GM18870 (cell line): ENCODE measurements around the gene PSIP1.
"Not testable (repeated sequence)": the region's sequence is repeated elsewhere in the genome, so short reads cannot be mapped to it uniquely, and the experiment has no call there.

ENCODE experiments used
- ATAC-seq: cut with Tn5 transposase; IDR thresholded peaks from one replicate; pipeline ENCODE4 v1.9.1; 2021; ENCODE audit warnings: moderate library complexity; ENCODE audit not compliant: unreplicated experiment

PSIP1 gene

GRCh38 chr9:15438891-15439290 lies 71.9 kb downstream of the PSIP1 start:
- ATAC-seq, result no peak

DNA sequence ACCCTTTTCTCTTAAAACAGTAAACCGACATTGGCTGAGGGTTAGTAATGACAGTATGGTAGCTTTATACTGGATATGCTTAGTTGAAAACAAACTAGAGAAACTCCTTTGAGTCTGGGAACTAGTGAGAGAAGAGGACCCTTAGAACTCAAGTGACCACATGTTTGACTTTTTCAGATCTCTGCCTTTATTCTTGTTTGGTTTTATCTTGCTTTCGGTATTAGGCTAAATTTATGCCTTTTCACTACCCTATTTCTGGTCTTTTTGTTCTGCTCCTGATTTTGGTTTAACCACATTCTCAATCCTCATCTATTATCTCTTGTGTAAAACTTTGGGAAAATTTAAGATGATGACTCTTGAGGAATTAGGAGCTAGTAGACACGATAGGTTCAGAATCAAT lies 77.1 kb downstream of the PSIP1 start:
- ATAC-seq, result peak; percentile 69

DNA sequence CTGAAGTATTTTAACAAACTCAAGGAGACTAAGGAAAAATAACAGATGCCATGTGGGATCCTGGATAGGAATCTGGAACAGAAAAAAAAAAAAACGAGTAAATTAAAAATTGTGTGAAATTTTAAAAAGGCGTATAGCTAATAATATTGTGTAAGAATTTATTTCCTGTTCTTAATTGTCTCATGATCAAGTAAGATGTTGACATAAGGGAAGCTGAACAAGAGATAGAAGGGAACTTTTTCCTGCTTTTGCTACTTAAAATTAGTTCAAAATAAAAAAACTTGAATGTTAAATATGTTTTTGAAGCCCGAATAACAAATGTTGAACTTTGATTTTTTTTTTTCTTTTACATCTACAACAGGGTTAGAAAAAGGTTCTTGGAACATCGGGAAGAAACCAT lies 77.6 kb downstream of the PSIP1 start:
- no peak for ATAC-seq

DNA sequence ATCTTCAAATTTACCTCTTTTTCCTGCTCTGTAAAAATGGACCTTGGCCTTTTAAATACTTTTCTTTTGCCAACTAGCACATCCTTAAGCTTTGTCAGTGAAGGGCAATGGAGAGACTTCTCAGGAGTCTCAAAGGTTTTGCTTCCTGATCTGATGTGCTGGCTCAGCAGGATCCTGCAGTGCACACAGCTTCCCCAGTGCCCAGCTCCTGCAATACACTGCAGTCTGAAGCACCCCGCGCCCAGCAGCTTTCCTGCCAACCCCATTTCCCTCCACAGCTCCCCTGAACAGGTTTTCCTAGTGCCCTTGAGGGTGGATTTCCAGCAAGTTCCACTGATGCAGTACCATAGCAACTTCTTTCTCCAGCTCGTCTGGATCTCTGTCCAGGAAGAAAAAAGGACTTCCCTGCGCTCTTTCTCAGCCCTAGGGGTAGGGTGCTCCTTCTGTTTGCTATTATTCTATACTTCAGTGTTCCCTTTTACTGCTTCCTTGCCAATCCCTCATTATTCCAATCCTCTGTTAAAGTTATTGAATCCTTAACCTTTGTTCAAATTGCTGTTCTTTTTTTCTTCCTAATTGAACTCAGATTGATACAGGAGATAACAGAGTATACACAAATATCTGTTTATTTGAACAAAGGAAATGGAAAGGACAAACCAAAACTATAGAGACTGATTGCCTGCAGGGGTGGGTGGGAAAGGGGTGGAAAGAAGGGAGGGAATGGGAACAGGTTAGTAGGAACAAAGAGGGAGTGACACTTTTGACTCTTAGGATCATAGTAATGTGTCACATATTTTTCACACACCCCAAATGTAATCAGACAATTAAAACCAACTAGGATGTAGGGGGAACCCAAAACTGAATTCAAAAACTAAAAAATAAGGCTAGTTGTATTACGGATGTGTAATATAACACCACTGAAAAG lies 79.6 kb downstream of the PSIP1 start:
- no peak for ATAC-seq

DNA sequence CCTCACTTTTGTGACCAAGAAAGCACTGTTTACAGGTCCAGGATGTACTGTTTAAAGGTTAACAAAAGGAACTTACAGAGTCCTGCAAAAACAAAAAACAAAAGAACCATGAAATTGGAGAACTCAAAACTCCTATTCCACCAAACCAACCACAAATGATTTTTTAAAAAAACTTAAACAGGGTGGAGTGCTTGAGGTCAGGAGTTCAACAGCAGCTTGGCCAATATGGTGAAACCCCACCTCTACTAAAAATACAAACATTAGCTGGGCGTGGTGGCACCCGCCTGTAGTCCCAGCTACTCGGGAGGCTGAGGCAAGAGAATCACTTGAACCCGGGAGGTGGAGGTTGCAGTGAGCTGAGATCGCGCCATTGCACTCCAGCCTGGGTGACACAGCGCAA lies 83.1 kb downstream of the PSIP1 start:
- not testable (repeated sequence) for ATAC-seq

DNA sequence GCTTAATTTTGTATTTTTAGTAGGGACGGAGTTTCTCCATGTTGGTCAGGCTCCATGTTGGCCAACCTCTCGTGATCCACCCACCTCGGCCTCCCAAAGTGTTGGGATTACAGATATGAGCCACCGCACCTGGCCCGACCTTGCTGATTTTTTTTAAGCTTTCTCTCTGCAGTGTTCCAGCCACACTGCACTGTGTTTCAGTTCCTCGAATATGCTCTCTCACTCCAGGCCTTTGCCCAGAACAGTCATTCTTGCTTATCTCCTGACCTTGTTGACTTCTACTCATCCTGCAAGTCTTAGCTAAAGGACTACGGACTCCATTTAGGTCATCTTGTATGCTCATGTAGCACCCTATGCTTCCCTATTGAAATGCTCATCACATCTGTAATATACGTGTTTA lies 84.8 kb downstream of the PSIP1 start:
- peak; percentile 66 for ATAC-seq

DNA sequence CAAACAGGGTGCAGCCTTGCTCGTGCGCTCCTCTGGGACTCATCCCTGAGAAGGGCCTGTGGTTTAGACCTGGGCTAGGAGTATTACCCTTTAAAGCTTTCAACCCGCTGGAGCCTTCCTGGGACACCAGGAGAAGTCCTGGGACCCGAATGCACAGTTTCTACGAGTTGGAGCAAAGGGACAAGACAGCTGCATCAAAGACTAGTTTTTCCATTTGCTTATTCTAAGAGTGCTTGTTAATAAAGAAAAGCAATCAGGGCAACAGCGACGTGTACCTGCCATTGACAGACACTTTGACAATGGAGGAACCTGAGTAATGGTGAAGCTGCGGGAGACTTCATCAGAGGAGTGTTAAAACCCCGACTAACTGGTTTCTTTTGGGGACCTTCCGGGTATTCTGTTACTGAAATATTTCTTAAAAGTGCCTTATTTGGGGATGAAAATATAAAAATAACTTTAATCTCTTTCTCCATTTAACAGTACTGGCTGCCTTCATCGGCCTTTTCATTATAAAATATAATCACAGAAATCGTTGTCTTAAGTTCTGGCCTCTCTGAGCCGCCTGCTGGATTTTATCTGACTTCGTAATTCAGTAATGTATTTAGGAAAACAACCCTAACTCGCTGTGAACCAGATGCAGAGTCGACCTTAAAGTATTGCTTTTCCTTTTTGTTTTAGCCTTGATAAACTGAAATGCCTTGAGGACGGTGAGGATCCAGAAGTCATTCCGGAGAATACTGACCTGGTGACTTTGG lies 87.4 kb downstream of the PSIP1 start:
- peak; percentile 0 for ATAC-seq

GRCh38 chr9:15422372-15423230 lies 88.2 kb downstream of the PSIP1 start, which contains the start of gene SNAPC3:
SNAPC3 (plus strand) TSS chr9:15422876; CDS start chr9:15422880, 4 bp downstream.
- ATAC-seq, result peak; percentile 93

DNA sequence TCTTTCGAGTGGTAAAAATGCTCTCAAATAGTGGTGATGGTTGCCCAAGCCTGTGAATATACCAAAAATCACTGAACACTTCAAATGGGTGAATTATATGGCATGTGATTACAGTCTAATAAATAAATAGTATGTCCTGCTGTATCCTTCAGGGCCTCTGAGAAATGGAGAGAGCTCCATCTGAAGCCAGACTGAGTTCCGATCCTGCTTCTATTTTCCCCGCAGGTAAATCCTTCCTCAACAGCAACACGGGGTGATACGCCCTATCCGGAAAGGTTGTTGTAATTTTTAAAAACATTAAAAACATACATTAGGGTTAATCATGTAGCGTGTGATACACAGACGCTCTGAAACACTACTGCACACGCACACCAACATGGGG lies 88.8 kb downstream of the PSIP1 start:
- no peak for ATAC-seq

DNA sequence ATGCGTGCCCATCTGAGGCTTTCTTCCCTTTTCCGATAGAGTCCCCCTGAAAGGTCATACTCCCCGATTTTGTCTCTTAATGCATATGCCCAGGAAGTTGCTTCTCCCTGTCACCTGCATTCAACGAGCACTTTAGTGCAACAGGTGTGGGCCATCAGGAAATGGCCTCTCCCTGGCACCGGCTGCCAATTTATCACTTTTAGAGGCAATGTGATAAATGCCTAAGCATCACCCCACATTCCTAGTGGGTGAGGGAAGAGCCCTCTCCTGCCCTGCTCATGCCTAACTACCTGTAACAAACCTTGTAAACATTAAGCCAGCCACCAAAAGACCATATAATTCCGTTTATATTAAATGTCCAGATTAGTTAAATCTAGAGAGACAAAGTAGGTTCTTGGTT lies 89.2 kb downstream of the PSIP1 start:
- ATAC-seq, result no peak

DNA sequence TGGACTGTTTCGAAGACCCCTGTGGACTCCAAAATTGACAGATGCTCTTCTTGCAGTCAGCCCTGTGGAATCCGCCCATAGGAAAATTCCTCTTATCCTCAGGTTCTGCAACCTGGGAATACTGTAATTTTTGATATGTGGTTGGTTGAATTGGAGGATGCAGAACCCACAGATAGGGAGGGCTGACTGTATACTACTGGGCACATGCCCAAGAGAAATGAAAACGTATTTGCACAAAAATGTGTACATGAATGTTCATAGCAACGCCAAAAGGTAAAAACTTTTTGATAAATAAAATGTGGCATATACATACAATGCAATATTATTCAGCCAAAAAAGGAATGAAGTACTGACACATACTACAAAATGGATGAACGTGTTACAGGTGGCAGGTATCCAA lies 90.0 kb downstream of the PSIP1 start:
- no peak for ATAC-seq

- no peak for ATAC-seq
These were observed 93.1 kb downstream of the PSIP1 start for GRCh38 chr9:15417626-15418025.

DNA sequence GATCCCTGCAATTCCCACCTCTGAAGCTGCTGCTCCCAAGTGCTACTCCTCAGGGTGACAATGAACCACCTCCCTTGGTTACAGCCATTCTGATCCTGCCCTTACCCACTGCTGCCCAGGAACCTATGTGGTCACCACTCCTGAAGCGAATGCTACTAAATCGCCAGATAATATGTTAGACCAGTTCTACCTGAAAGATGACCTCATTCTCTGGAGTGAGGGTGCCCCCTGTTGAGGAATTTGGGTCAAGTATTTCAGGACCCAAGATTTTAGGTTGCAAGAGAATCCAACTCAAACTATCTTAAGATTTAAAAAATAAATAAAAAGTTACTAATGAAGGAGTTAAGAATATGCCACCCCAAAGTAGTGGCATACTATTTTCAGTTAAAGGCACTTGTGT lies 93.9 kb downstream of the PSIP1 start:
- peak; percentile 62 for ATAC-seq
